ENCODE results near the gene CHD8. TPM values are rescaled to one million over a fixed set of nuclear protein-coding genes. Genes with fewer than 3 reads are reported as not detected.

CHD8 gene
- total and polyA plus RNA-seq, 2 of the 13 experiments (the other 11 are each of a cell fraction or from before 2014, with no cell fraction given), result 35.1 to 79.6 TPM

GRCh38 chr14:21382886-21383847 is 72.8 kb downstream of the CHD8 start (continued):
- TF ChIP-seq ZNF142 (CRISPR knock-in tag; IDR thresholded peaks at IDR 0.05), result no peak
- peak; percentile 62; the same call in 1 of the 2 replicates for TF ChIP-seq ZNF747 (CRISPR knock-in tag; IDR thresholded peaks at IDR 0.05; ENCODE audit: borderline replicate concordance)
- no peak for TF ChIP-seq MIXL1 (CRISPR knock-in tag; IDR thresholded peaks at IDR 0.05)
- no peak for TF ChIP-seq SP5 (CRISPR knock-in tag; IDR thresholded peaks at IDR 0.05; ENCODE audit: borderline replicate concordance, low read depth)
- TF ChIP-seq PHF8 (CRISPR knock-in tag; IDR thresholded peaks at IDR 0.05), result no peak
- TF ChIP-seq ATF3 (CRISPR knock-in tag; IDR thresholded peaks at IDR 0.05), result no peak
- 0 out of 2 replicates have a peak, but pooled peaks have one; percentile 44 for TF ChIP-seq CREB3 (CRISPR knock-in tag; IDR thresholded peaks at IDR 0.05)
- no peak for TF ChIP-seq ZMAT3 (CRISPR knock-in tag; conservative IDR thresholded peaks at IDR 0.05)
- peak; percentile 37; the same call in 1 of the 2 replicates for TF ChIP-seq ZNF367 (CRISPR knock-in tag; IDR thresholded peaks at IDR 0.05; ENCODE audit: borderline replicate concordance)
- peak; percentile 84 for TF ChIP-seq ZNF564 (CRISPR knock-in tag; IDR thresholded peaks at IDR 0.05)
- 0 out of 2 replicates have a peak, but pooled peaks have one; percentile 46 for TF ChIP-seq DNMT1 (CRISPR knock-in tag; IDR thresholded peaks at IDR 0.05)
- TF ChIP-seq ZNF512 (CRISPR knock-in tag; IDR thresholded peaks at IDR 0.05), result no peak
- TF ChIP-seq KDM4B (CRISPR knock-in tag; IDR thresholded peaks at IDR 0.05), result no peak
- no peak for TF ChIP-seq PLRG1 (conservative IDR thresholded peaks at IDR 0.05)
- TF ChIP-seq TOE1 (CRISPR knock-in tag; IDR thresholded peaks at IDR 0.05), result no peak
- no peak for TF ChIP-seq RFX1 (IDR thresholded peaks at IDR 0.05)
- TF ChIP-seq ZNF691 (CRISPR knock-in tag; IDR thresholded peaks at IDR 0.05; ENCODE audit: borderline replicate concordance, low read depth), result 0 out of 2 replicates have a peak, but pooled peaks have one; percentile 80
- no peak for TF ChIP-seq ZFP36 (IDR thresholded peaks at IDR 0.05; ENCODE audit: borderline replicate concordance, low read depth, low read length, partially characterized antibody)
- TF ChIP-seq ZNF891 (CRISPR knock-in tag; IDR thresholded peaks at IDR 0.05), result peak; percentile 60; the same call in 1 of the 2 replicates
